ENCODE results near the gene PISD.

The PISD gene

GRCh38 chr22:31623592-31624304 lies 38.3 kb downstream of the PISD start:
- DNase-seq, result no peak

GRCh38 chr22:31622980-31623379 lies 39.0 kb downstream of the PISD start:
- DNase-seq, result no peak

GRCh38 chr22:31621507-31622124 lies 40.4 kb downstream of the PISD start:
- DNase-seq, result no peak

GRCh38 chr22:31620756-31621480 lies 41.1 kb downstream of the PISD start:
- no peak for DNase-seq

- DNase-seq, result no peak
These were observed 42.3 kb downstream of the PISD start for GRCh38 chr22:31619611-31620300.

GRCh38 chr22:31618471-31619176 lies 43.4 kb downstream of the PISD start:
- no peak for DNase-seq

- DNase-seq, result no peak
These were observed 44.0 kb downstream of the PISD start for GRCh38 chr22:31618057-31618456.

GRCh38 chr22:31616315-31616980 lies 45.6 kb downstream of the PISD start:
- no peak for DNase-seq

- DNase-seq, result no peak
These were observed 46.1 kb downstream of the PISD start for GRCh38 chr22:31615940-31616314.

GRCh38 chr22:31615491-31615860 lies 46.5 kb downstream of the PISD start:
- no peak for DNase-seq

GRCh38 chr22:31614781-31615490 lies 47.1 kb downstream of the PISD start:
- no peak for DNase-seq

GRCh38 chr22:31613904-31614296 lies 48.1 kb downstream of the PISD start:
- DNase-seq, result no peak

GRCh38 chr22:31613286-31613903 lies 48.6 kb downstream of the PISD start:
- DNase-seq, result no peak

- no peak for DNase-seq
These were observed 49.1 kb downstream of the PISD start for GRCh38 chr22:31612891-31613285.

GRCh38 chr22:31611061-31611760 lies 50.8 kb downstream of the PISD start:
- DNase-seq, result no peak

GRCh38 chr22:31610611-31611010 lies 51.4 kb downstream of the PISD start:
- no peak for DNase-seq

GRCh38 chr22:31609716-31610115 lies 52.3 kb downstream of the PISD start:
- DNase-seq, result no peak

GRCh38 chr22:31607696-31608095 lies 54.3 kb downstream of the PISD start:
- no peak for DNase-seq

GRCh38 chr22:31605851-31606585 lies 56.0 kb downstream of the PISD start:
- no peak for DNase-seq
